Neural progenitor cell (in vitro differentiated cells): ENCODE measurements around the gene AUTS2.

ENCODE experiments used
- CTCF ChIP-seq: fragments of 200-600 bp; sonication (generic); IDR thresholded peaks from 2 replicates; pipeline ENCODE4 v1.5.1; 2017; ENCODE audit warnings: antibody characterized with exemption, mild to moderate bottlenecking
- EZH2 ChIP-seq: fragments of 200-600 bp; sonication (generic); IDR thresholded peaks from 2 replicates; pipeline ENCODE4 v1.6.1; 2017; ENCODE audit warnings: antibody characterized with exemption, mild to moderate bottlenecking, moderate library complexity
- EZH2phosphoT487 ChIP-seq: fragments of 200-600 bp; sonication (generic); IDR thresholded peaks from 2 replicates; pipeline ENCODE4 v1.6.1; 2017; ENCODE audit warnings: antibody characterized with exemption

- TF ChIP-seq EZH2, result no peak
- TF ChIP-seq CTCF, result no peak
- no peak for TF ChIP-seq EZH2phosphoT487
Observed at GRCh38 chr7:69676247-69676646, 78.0 kb downstream of the AUTS2 start.
